ENCODE results near the gene SNX17.
"Not testable (repeated sequence)": the region's sequence is repeated elsewhere in the genome, so short reads cannot be mapped to it uniquely, and the experiment has no call there.

SNX17 gene

GRCh38 chr2:27370026-27370815, at the start of gene SNX17, which contains the start of gene EIF2B4:
TSS of gene SNX17 (plus strand) at chr2:27370616. CDS start at chr2:27370744, 128 bp downstream.
TSS of gene EIF2B4 (minus strand) at chr2:27370338. CDS start at chr2:27370314, 24 bp downstream.
- peak; percentile 97 to 98 for DNase-seq

- DNase-seq = no peak
These were observed 49.4 kb upstream of the SNX17 start for GRCh38 chr2:27320958-27321543.

- DNase-seq = no peak
These were observed 48.1 kb upstream of the SNX17 start for GRCh38 chr2:27322301-27322765.

- peak; percentile 78 to 84 for DNase-seq
These were observed 47.4 kb upstream of the SNX17 start, which contains the start of gene MPV17 for GRCh38 chr2:27322766-27323595. TSS of gene MPV17 (minus strand) at chr2:27323097. CDS start at chr2:27322517, 580 bp downstream.

GRCh38 chr2:27323596-27324285, 46.7 kb upstream of the SNX17 start:
- DNase-seq = no peak

GRCh38 chr2:27324720-27325119, 45.7 kb upstream of the SNX17 start:
- DNase-seq = no peak

- DNase-seq = no peak
These were observed 35.1 kb upstream of the SNX17 start for GRCh38 chr2:27335311-27335710.

GRCh38 chr2:27336173-27336572, 34.2 kb upstream of the SNX17 start:
- no peak for DNase-seq

- no peak for DNase-seq
These were observed 22.8 kb upstream of the SNX17 start for GRCh38 chr2:27347641-27348040.

- no peak for DNase-seq
These were observed 20.2 kb upstream of the SNX17 start for GRCh38 chr2:27350106-27350693.

- no peak for DNase-seq
These were observed 18.4 kb upstream of the SNX17 start for GRCh38 chr2:27351802-27352598.

GRCh38 chr2:27353386-27353761, 17.0 kb upstream of the SNX17 start:
- not testable (repeated sequence) for DNase-seq

GRCh38 chr2:27353762-27354596, 16.4 kb upstream of the SNX17 start:
- no peak for DNase-seq

GRCh38 chr2:27354597-27354927, 15.9 kb upstream of the SNX17 start:
- no peak for DNase-seq

- DNase-seq = no peak
These were observed 14.4 kb upstream of the SNX17 start for GRCh38 chr2:27356056-27356381.

- DNase-seq = peak; percentile 83 to 85
These were observed 13.8 kb upstream of the SNX17 start, which contains the start of gene GTF3C2 for GRCh38 chr2:27356382-27357181. TSS of gene GTF3C2 (minus strand) at chr2:27356764. CDS start at chr2:27343554, 13,210 bp downstream.

GRCh38 chr2:27362678-27363420, 7.6 kb upstream of the SNX17 start:
- no peak for DNase-seq

- DNase-seq = no peak
These were observed 6.5 kb upstream of the SNX17 start for GRCh38 chr2:27363933-27364332.

- no peak for DNase-seq
These were observed 868 bp upstream of the SNX17 start for GRCh38 chr2:27369471-27370025.
